ENCODE results near the gene TMEM95.

The TMEM95 gene

GRCh38 chr17:7314719-7315569 is 40.0 kb upstream of the TMEM95 start, which contains the start of gene GPS2:
TSS of gene GPS2 (minus strand) at chr17:7315360. CDS start at chr17:7315052, 308 bp downstream.
- Histone ChIP-seq H3K4me2 (ENCODE audit: low read length) (peak within 1 kb of the TSS; percentile 87), H3K4me1 (ENCODE audit: control insufficient read depth, insufficient read depth, low read length) (peaks cover 35% of the 10 kb centered on the region), H3K4me3 (ENCODE audit: low read length) (peak within 1 kb of the TSS; percentile 79), H3K9me3 (replicated peaks; ENCODE audit: low read length) (no peaks in the 10 kb centered on the region), H3K9ac (ENCODE audit: low read depth, low read length) (peak within 1 kb of the TSS; percentile 92), H3K27me3 (ENCODE audit: control insufficient read depth, insufficient read depth, low read length) (no peaks in the 10 kb centered on the region), H3K36me3 (ENCODE audit: insufficient read depth, low read length) (peaks cover 65% of the 10 kb centered on the region)

- peak overlapping the region; percentile 87 for H3K4me2 ChIP-seq (ENCODE audit: low read length)
- H3K9me3 ChIP-seq (replicated peaks; ENCODE audit: low read length): no peaks in the 10 kb centered on the region
- H3K4me1 ChIP-seq (ENCODE audit: control insufficient read depth, insufficient read depth, low read length): peaks cover 28% of the 10 kb centered on the region
- H3K4me3 ChIP-seq (ENCODE audit: low read length): peak overlapping the region; percentile 79
- no peaks in the 10 kb centered on the region for H3K27me3 ChIP-seq (ENCODE audit: control insufficient read depth, insufficient read depth, low read length)
- H3K9ac ChIP-seq (ENCODE audit: low read depth, low read length): peak overlapping the region; percentile 92
- H3K36me3 ChIP-seq (ENCODE audit: insufficient read depth, low read length): peaks cover 60% of the 10 kb centered on the region
These were observed 39.3 kb upstream of the TMEM95 start for GRCh38 chr17:7315570-7316235.

- H3K4me2 ChIP-seq (ENCODE audit: low read length): no peak overlapping the region
- no peak overlapping the region for H3K4me3 ChIP-seq (ENCODE audit: low read length)
- no peaks in the 10 kb centered on the region for H3K27me3 ChIP-seq (ENCODE audit: control insufficient read depth, insufficient read depth, low read length)
- peaks cover 26% of the 10 kb centered on the region for H3K4me1 ChIP-seq (ENCODE audit: control insufficient read depth, insufficient read depth, low read length)
- no peak overlapping the region for H3K9ac ChIP-seq (ENCODE audit: low read depth, low read length)
- H3K36me3 ChIP-seq (ENCODE audit: insufficient read depth, low read length): peaks cover 55% of the 10 kb centered on the region
- H3K9me3 ChIP-seq (replicated peaks; ENCODE audit: low read length): no peaks in the 10 kb centered on the region
These were observed 37.7 kb upstream of the TMEM95 start for GRCh38 chr17:7317161-7317803.

- H3K4me1 ChIP-seq (ENCODE audit: control insufficient read depth, insufficient read depth, low read length): peaks cover 20% of the 10 kb centered on the region
- H3K36me3 ChIP-seq (ENCODE audit: insufficient read depth, low read length): peaks cover 55% of the 10 kb centered on the region
- H3K9me3 ChIP-seq (replicated peaks; ENCODE audit: low read length): no peaks in the 10 kb centered on the region
- no peaks in the 10 kb centered on the region for H3K27me3 ChIP-seq (ENCODE audit: control insufficient read depth, insufficient read depth, low read length)
- H3K9ac ChIP-seq (ENCODE audit: low read depth, low read length): no peak overlapping the region
- no peak overlapping the region for H3K4me3 ChIP-seq (ENCODE audit: low read length)
- H3K4me2 ChIP-seq (ENCODE audit: low read length): no peak overlapping the region
These were observed 36.7 kb upstream of the TMEM95 start for GRCh38 chr17:7318121-7318860.

- H3K9me3 ChIP-seq (replicated peaks; ENCODE audit: low read length): no peaks in the 10 kb centered on the region
- H3K4me3 ChIP-seq (ENCODE audit: low read length): no peak overlapping the region
- no peak overlapping the region for H3K4me2 ChIP-seq (ENCODE audit: low read length)
- H3K9ac ChIP-seq (ENCODE audit: low read depth, low read length): no peak overlapping the region
- no peaks in the 10 kb centered on the region for H3K27me3 ChIP-seq (ENCODE audit: control insufficient read depth, insufficient read depth, low read length)
- no peaks in the 10 kb centered on the region for H3K4me1 ChIP-seq (ENCODE audit: control insufficient read depth, insufficient read depth, low read length)
- peaks cover 68% of the 10 kb centered on the region for H3K36me3 ChIP-seq (ENCODE audit: insufficient read depth, low read length)
These were observed 33.5 kb upstream of the TMEM95 start for GRCh38 chr17:7321466-7321865.

- Histone ChIP-seq H3K4me1 (ENCODE audit: control insufficient read depth, insufficient read depth, low read length) (peaks cover under 1% of the 10 kb centered on the region), H3K9ac (ENCODE audit: low read depth, low read length) (no peak overlapping the region), H3K4me3 (ENCODE audit: low read length) (no peak overlapping the region), H3K4me2 (ENCODE audit: low read length) (no peak overlapping the region), H3K9me3 (replicated peaks; ENCODE audit: low read length) (no peaks in the 10 kb centered on the region), H3K27me3 (ENCODE audit: control insufficient read depth, insufficient read depth, low read length) (no peaks in the 10 kb centered on the region), H3K36me3 (ENCODE audit: insufficient read depth, low read length) (peaks cover 65% of the 10 kb centered on the region)
These were observed 32.3 kb upstream of the TMEM95 start for GRCh38 chr17:7322520-7323194.

- H3K4me2 ChIP-seq (ENCODE audit: low read length): no peak overlapping the region
- H3K9me3 ChIP-seq (replicated peaks; ENCODE audit: low read length): no peaks in the 10 kb centered on the region
- no peaks in the 10 kb centered on the region for H3K27me3 ChIP-seq (ENCODE audit: control insufficient read depth, insufficient read depth, low read length)
- H3K4me3 ChIP-seq (ENCODE audit: low read length): no peak overlapping the region
- H3K36me3 ChIP-seq (ENCODE audit: insufficient read depth, low read length): peaks cover 56% of the 10 kb centered on the region
- H3K9ac ChIP-seq (ENCODE audit: low read depth, low read length): no peak overlapping the region
- peaks cover 10% of the 10 kb centered on the region for H3K4me1 ChIP-seq (ENCODE audit: control insufficient read depth, insufficient read depth, low read length)
These were observed 31.1 kb upstream of the TMEM95 start for GRCh38 chr17:7323731-7324437.

GRCh38 chr17:7324438-7324779 is 30.5 kb upstream of the TMEM95 start:
- H3K36me3 ChIP-seq (ENCODE audit: insufficient read depth, low read length): peaks cover 52% of the 10 kb centered on the region
- H3K27me3 ChIP-seq (ENCODE audit: control insufficient read depth, insufficient read depth, low read length): no peaks in the 10 kb centered on the region
- no peak overlapping the region for H3K4me2 ChIP-seq (ENCODE audit: low read length)
- H3K4me1 ChIP-seq (ENCODE audit: control insufficient read depth, insufficient read depth, low read length): peaks cover 10% of the 10 kb centered on the region
- no peak overlapping the region for H3K4me3 ChIP-seq (ENCODE audit: low read length)
- H3K9ac ChIP-seq (ENCODE audit: low read depth, low read length): no peak overlapping the region
- H3K9me3 ChIP-seq (replicated peaks; ENCODE audit: low read length): no peaks in the 10 kb centered on the region

- peaks cover 52% of the 10 kb centered on the region for H3K36me3 ChIP-seq (ENCODE audit: insufficient read depth, low read length)
- H3K27me3 ChIP-seq (ENCODE audit: control insufficient read depth, insufficient read depth, low read length): no peaks in the 10 kb centered on the region
- no peak overlapping the region for H3K4me2 ChIP-seq (ENCODE audit: low read length)
- H3K4me1 ChIP-seq (ENCODE audit: control insufficient read depth, insufficient read depth, low read length): peaks cover 10% of the 10 kb centered on the region
- no peak overlapping the region for H3K9ac ChIP-seq (ENCODE audit: low read depth, low read length)
- no peak overlapping the region for H3K4me3 ChIP-seq (ENCODE audit: low read length)
- no peaks in the 10 kb centered on the region for H3K9me3 ChIP-seq (replicated peaks; ENCODE audit: low read length)
These were observed 29.9 kb upstream of the TMEM95 start for GRCh38 chr17:7325031-7325528.

GRCh38 chr17:7326186-7326585 is 28.8 kb upstream of the TMEM95 start:
- H3K9ac ChIP-seq (ENCODE audit: low read depth, low read length): no peak overlapping the region
- H3K27me3 ChIP-seq (ENCODE audit: control insufficient read depth, insufficient read depth, low read length): no peaks in the 10 kb centered on the region
- peaks cover 45% of the 10 kb centered on the region for H3K36me3 ChIP-seq (ENCODE audit: insufficient read depth, low read length)
- no peak overlapping the region for H3K4me3 ChIP-seq (ENCODE audit: low read length)
- peaks cover 13% of the 10 kb centered on the region for H3K4me1 ChIP-seq (ENCODE audit: control insufficient read depth, insufficient read depth, low read length)
- H3K4me2 ChIP-seq (ENCODE audit: low read length): no peak overlapping the region
- H3K9me3 ChIP-seq (replicated peaks; ENCODE audit: low read length): no peaks in the 10 kb centered on the region

All from skeletal muscle satellite cell (primary cell).